Activated T-cell treated with anti-CD3 and anti-CD28 coated beads for 24 hours (primary cell): ENCODE data around the gene PIP5K1B.

Source experiments
- DNase-seq: peaks from one replicate; pipeline ENCODE4 v3.0.0-alpha.2; 2020; ENCODE audit warnings: low read depth

PIP5K1B gene

GRCh38 chr9:68775003-68775730 lies 70.1 kb downstream of the PIP5K1B start:
- DNase-seq, result no peak

GRCh38 chr9:68777070-68777763 lies 72.2 kb downstream of the PIP5K1B start:
- DNase-seq, result no peak

- DNase-seq, result no peak
These were observed 73.6 kb downstream of the PIP5K1B start for GRCh38 chr9:68778635-68779034.

GRCh38 chr9:68779558-68780379 lies 74.7 kb downstream of the PIP5K1B start:
- peak; percentile 92 for DNase-seq

GRCh38 chr9:68780380-68780712 lies 75.3 kb downstream of the PIP5K1B start:
- DNase-seq, result no peak

GRCh38 chr9:68780720-68781119 lies 75.7 kb downstream of the PIP5K1B start:
- no peak for DNase-seq

GRCh38 chr9:68781928-68782327 lies 76.9 kb downstream of the PIP5K1B start:
- no peak for DNase-seq

- no peak for DNase-seq
These were observed 77.5 kb downstream of the PIP5K1B start for GRCh38 chr9:68782546-68782945.

GRCh38 chr9:68785965-68786364 lies 80.9 kb downstream of the PIP5K1B start:
- no peak for DNase-seq

GRCh38 chr9:68791169-68791568 lies 86.1 kb downstream of the PIP5K1B start:
- no peak for DNase-seq

GRCh38 chr9:68793605-68794343 lies 88.7 kb downstream of the PIP5K1B start:
- DNase-seq, result no peak

- DNase-seq, result no peak
These were observed 89.9 kb downstream of the PIP5K1B start for GRCh38 chr9:68794898-68795297.

- DNase-seq, result no peak
These were observed 90.4 kb downstream of the PIP5K1B start for GRCh38 chr9:68795411-68795810.

- no peak for DNase-seq
These were observed 92.1 kb downstream of the PIP5K1B start for GRCh38 chr9:68797116-68797515.

GRCh38 chr9:68798423-68798822 lies 93.4 kb downstream of the PIP5K1B start:
- no peak for DNase-seq

GRCh38 chr9:68800836-68801235 lies 95.8 kb downstream of the PIP5K1B start:
- no peak for DNase-seq

- peak; percentile 1 for DNase-seq
These were observed 97.5 kb downstream of the PIP5K1B start for GRCh38 chr9:68802525-68803015.

- no peak for DNase-seq
These were observed 100.2 kb downstream of the PIP5K1B start for GRCh38 chr9:68804911-68805889.

- DNase-seq, result no peak
These were observed 101.0 kb downstream of the PIP5K1B start for GRCh38 chr9:68805890-68806517.

GRCh38 chr9:68808338-68808890 lies 103.4 kb downstream of the PIP5K1B start:
- no peak for DNase-seq
